Osteoblast (primary cell): ENCODE results near the gene MYG1. TPM values are rescaled to one million over a fixed set of nuclear protein-coding genes. Genes with fewer than 3 reads are reported as not detected.

ENCODE experiments used
- DNase-seq: peaks from one replicate; pipeline ENCODE4 v3.0.0; 2011; ENCODE audit warnings: low spot score, mixed read lengths; ENCODE audit not compliant: insufficient read length; ENCODE audit errors: missing footprints
- H2AFZ ChIP-seq: 2 replicates; pipeline ENCODE4 v1.6.0; 2011; ENCODE audit warnings: mild to moderate bottlenecking, low read length
- H3K27ac ChIP-seq: 2 replicates; pipeline ENCODE4 v1.5.1; 2011; ENCODE audit warnings: mild to moderate bottlenecking, low read depth, low read length, moderate library complexity
- H3K27me3 ChIP-seq: 2 replicates; pipeline ENCODE4 v1.6.0; 2012; ENCODE audit warnings: mild to moderate bottlenecking, control low read depth, inconsistent platforms, low read length, moderate library complexity; ENCODE audit not compliant: insufficient read depth
- H3K36me3 ChIP-seq: 2 replicates; pipeline ENCODE4 v1.5.1; 2011; ENCODE audit warnings: mild to moderate bottlenecking, low read length, control low read depth, moderate library complexity; ENCODE audit not compliant: insufficient read depth
- H3K4me1 ChIP-seq: 2 replicates; pipeline ENCODE4 v1.5.1; 2011; ENCODE audit warnings: mild to moderate bottlenecking, low read length, control low read depth, moderate library complexity; ENCODE audit not compliant: insufficient read depth
- H3K4me2 ChIP-seq: 2 replicates; pipeline ENCODE4 v1.6.0; 2011; ENCODE audit warnings: mild to moderate bottlenecking, low read length; ENCODE audit not compliant: insufficient read depth
- H3K4me3 ChIP-seq: fragments of 200-600 bp; sonication (generic); 3 replicates; pipeline ENCODE4 v1.5.1; 2012; ENCODE audit warnings: mild to moderate bottlenecking, low read length, inconsistent platforms; ENCODE audit not compliant: insufficient read depth
- H3K79me2 ChIP-seq: 2 replicates; pipeline ENCODE4 v1.6.0; 2012; ENCODE audit warnings: mild to moderate bottlenecking, low read length, control low read depth, inconsistent platforms; ENCODE audit not compliant: insufficient read depth
- H3K9me3 ChIP-seq: 2 replicates; pipeline ENCODE4 v1.5.1; 2011; ENCODE audit warnings: low read depth, low read length, control low read depth
- H4K20me1 ChIP-seq: 2 replicates; pipeline ENCODE4 v1.6.0; 2012; ENCODE audit warnings: mild to moderate bottlenecking, low read length, control low read depth; ENCODE audit not compliant: insufficient read depth
- CTCF ChIP-seq: IDR thresholded peaks from 2 replicates; pipeline ENCODE4 v1.5.1; 2011; ENCODE audit warnings: mild to moderate bottlenecking, low read depth, low read length, moderate library complexity; ENCODE audit errors: extremely low read depth
- total RNA-seq: library from RNA; depleted of rRNA; stranded (reverse); fragments of >200 nt; gene quantifications from 2 replicates; pipeline ENCODE4 v1.2.3, GENCODE V29; 2012

MYG1 gene
- total RNA-seq, 1 donor: 32.9 TPM

DNA sequence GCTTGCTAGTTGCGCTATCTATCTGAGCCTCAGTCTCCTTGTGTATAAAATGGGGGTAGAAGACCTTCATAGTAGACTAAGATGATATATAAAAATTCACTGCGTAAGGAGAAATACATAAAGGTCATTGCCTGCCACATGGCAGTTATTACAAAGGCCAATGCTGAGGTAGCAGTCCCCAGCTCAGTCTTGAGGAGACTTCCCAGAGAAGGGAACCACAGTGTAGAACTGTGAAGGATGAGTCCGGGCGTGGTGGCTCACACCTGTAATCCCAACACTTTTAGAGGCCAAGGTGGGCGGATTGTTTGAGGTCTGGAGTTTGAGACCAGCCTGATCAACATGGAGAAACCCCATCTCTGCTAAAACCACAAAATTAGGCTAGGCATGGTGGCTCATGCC is 53.8 kb downstream of the MYG1 start:
- Histone ChIP-seq H3K4me2 (no peak overlapping the region), H3K27me3 (no peaks in the 10 kb centered on the region), H3K4me1 (peaks cover 6% of the 10 kb centered on the region), H3K79me2 (no peaks in the 10 kb centered on the region), H2AFZ (peak overlapping the region; percentile 63), H4K20me1 (no peaks in the 10 kb centered on the region), H3K4me3 (no peak overlapping the region), H3K36me3 (no peaks in the 10 kb centered on the region), H3K9me3 (no peaks in the 10 kb centered on the region), H3K27ac (no peak overlapping the region)
- DNase-seq: no peak
- TF ChIP-seq CTCF: no peak

- H3K36me3 ChIP-seq: no peaks in the 10 kb centered on the region
- no peak overlapping the region for H2AFZ ChIP-seq
- H3K4me2 ChIP-seq: no peak overlapping the region
- no peaks in the 10 kb centered on the region for H3K9me3 ChIP-seq
- no peak for DNase-seq
- no peak for TF ChIP-seq CTCF
- H3K4me3 ChIP-seq: no peak overlapping the region
- H3K27me3 ChIP-seq: no peaks in the 10 kb centered on the region
- H3K79me2 ChIP-seq: no peaks in the 10 kb centered on the region
- H3K4me1 ChIP-seq: no peaks in the 10 kb centered on the region
- H4K20me1 ChIP-seq: no peaks in the 10 kb centered on the region
- no peak overlapping the region for H3K27ac ChIP-seq
These were observed 55.6 kb downstream of the MYG1 start for GRCh38 chr12:53355121-53355520.

Other genes with a start within 250 kb of the MYG1 start
- 72.0 and 76.0 TPM in 2 replicates for gene TNS2, start 249.6 kb upstream of the MYG1 start, total RNA-seq
- 25.6 and 26.8 TPM in 2 replicates for gene SPRYD3, start 220.3 kb upstream of the MYG1 start, total RNA-seq
- 431 and 577 TPM in 2 replicates for gene IGFBP6, start 202.0 kb upstream of the MYG1 start, total RNA-seq
- not detected in 2 replicates for gene SOAT2, start 196.2 kb upstream of the MYG1 start, total RNA-seq
- gene ZNF740, start 119.0 kb upstream of the MYG1 start, total RNA-seq: 14.7 and 19.5 TPM in 2 replicates
- 9.1 and 9.4 TPM in 2 replicates for gene CSAD, start 118.8 kb upstream of the MYG1 start, total RNA-seq
- gene ITGB7, start 92.4 kb upstream of the MYG1 start, total RNA-seq: 0.88 and 1.1 TPM in 2 replicates
- 46.6 and 49.9 TPM in 2 replicates for gene RARG, start 67.5 kb upstream of the MYG1 start, total RNA-seq
- gene ESPL1, start 31.4 kb upstream of the MYG1 start, total RNA-seq: 0.72 and 1.8 TPM in 2 replicates
- gene PFDN5, start 4.2 kb upstream of the MYG1 start, total RNA-seq: 323 and 324 TPM in 2 replicates
- 37.4 and 39.8 TPM in 2 replicates for gene AAAS, start 21.9 kb downstream of the MYG1 start, total RNA-seq
- gene SP7, start 36.7 kb downstream of the MYG1 start, total RNA-seq: not detected in 2 replicates
- gene SP1, start 80.5 kb downstream of the MYG1 start, total RNA-seq: 50.3 and 56.0 TPM in 2 replicates
- gene AMHR2, start 124.2 kb downstream of the MYG1 start, total RNA-seq: not detected in 2 replicates
- gene PRR13, start 142.0 kb downstream of the MYG1 start, total RNA-seq: 55.0 and 64.2 TPM in 2 replicates
- 247 and 293 TPM in 2 replicates for gene PCBP2, start 152.4 kb downstream of the MYG1 start, total RNA-seq
- 49.6 and 51.9 TPM in 2 replicates for gene MAP3K12, start 199.8 kb downstream of the MYG1 start, total RNA-seq
- gene TARBP2, start 201.6 kb downstream of the MYG1 start, total RNA-seq: 33.0 and 35.5 TPM in 2 replicates
- gene NPFF, start 207.8 kb downstream of the MYG1 start, total RNA-seq: not detected in 2 replicates